Natural killer cell treated with Interleukin-12 subunit alpha and Interleukin-12 subunit beta and Interleukin-15 and Interleukin-18, amount 100 ng/mL, for 72 hours (primary cell): ENCODE data around the gene SPCS3. TPM values are rescaled to one million over a fixed set of nuclear protein-coding genes. Genes with fewer than 3 reads are reported as not detected.
"Not testable (repeated sequence)": the region's sequence is repeated elsewhere in the genome, so short reads cannot be mapped to it uniquely, and the experiment has no call there.

Source experiments
- ATAC-seq, 2 donors: fragments of 150-1000 bp; cut with Tn5 transposase in 1 of 2; sonication (Bioruptor Pico), chemical (Tn5 transposase) in 1 of 2; 2 replicates each; pipeline ENCODE4 v1.10.0; 2021
- DNase-seq: peaks from one replicate; pipeline ENCODE4 v3.0.0; 2022; ENCODE audit warnings: low spot score
- H3K27ac Mint-ChIP-seq, 2 donors: 1 replicate in 1 of 2; 2 replicates in 1 of 2; pipeline ENCODE4 v1.8.0; 2022; ENCODE audit warnings: mixed read lengths in 2 of 2, mild to moderate bottlenecking in 1 of 2, moderate library complexity in 1 of 2
- H3K27me3 Mint-ChIP-seq, 2 donors: 1 replicate in 1 of 2; 2 replicates in 1 of 2; pipeline ENCODE4 v1.8.0; 2022; ENCODE audit warnings: mixed read lengths in 2 of 2
- H3K36me3 Mint-ChIP-seq: one replicate; pipeline ENCODE4 v1.8.0; 2022; ENCODE audit warnings: mixed read lengths
- H3K4me1 Mint-ChIP-seq, 2 donors: 1 replicate in 1 of 2; 2 replicates in 1 of 2; pipeline ENCODE4 v1.8.0; 2022; ENCODE audit warnings: low read depth in 2 of 2, mixed read lengths in 2 of 2, mild to moderate bottlenecking in 1 of 2
- H3K4me3 Mint-ChIP-seq: one replicate; pipeline ENCODE4 v1.8.0; 2022; ENCODE audit warnings: mixed read lengths
- H3K9me3 Mint-ChIP-seq: 2 replicates; pipeline ENCODE4 v1.8.0; 2022; ENCODE audit warnings: mixed read lengths
- total RNA-seq, 2 donors: library from RNA; stranded (reverse); gene quantifications; one replicate each; pipeline ENCODE4 v1.2.3, GENCODE V29; 2022

Gene SPCS3
- total RNA-seq, 2 donors from 2014 or later = 218 to 239 TPM

- peaks cover 7% of the 10 kb centered on the region for H3K36me3 Mint-ChIP-seq
- no peak for DNase-seq
- H3K9me3 Mint-ChIP-seq = peaks cover 5% of the 10 kb centered on the region
- no peak overlapping the region for H3K4me3 Mint-ChIP-seq
- ATAC-seq = no peak
- no peaks in the 10 kb centered on the region for H3K27me3 Mint-ChIP-seq
- no peak overlapping the region for H3K27ac Mint-ChIP-seq
- peaks cover 5 to 8% of the 10 kb centered on the region in 2 donors for H3K4me1 Mint-ChIP-seq
These were observed 22.6 kb downstream of the SPCS3 start for GRCh38 chr4:176342384-176342783.

GRCh38 chr4:176343286-176343685 lies 23.5 kb downstream of the SPCS3 start:
- DNase-seq = no peak
- H3K27ac Mint-ChIP-seq = no peak overlapping the region
- peaks cover 7% of the 10 kb centered on the region for H3K36me3 Mint-ChIP-seq
- peaks cover 5 to 8% of the 10 kb centered on the region in 2 donors for H3K4me1 Mint-ChIP-seq
- no peaks in the 10 kb centered on the region for H3K27me3 Mint-ChIP-seq
- ATAC-seq = no peak
- peaks cover 5% of the 10 kb centered on the region for H3K9me3 Mint-ChIP-seq
- H3K4me3 Mint-ChIP-seq = no peak overlapping the region

GRCh38 chr4:176345346-176345745 lies 25.6 kb downstream of the SPCS3 start:
- not testable (repeated sequence) for ATAC-seq, H3K27ac Mint-ChIP-seq, H3K4me3 Mint-ChIP-seq, H3K27me3 Mint-ChIP-seq, H3K9me3 Mint-ChIP-seq, DNase-seq, H3K4me1 Mint-ChIP-seq
- peaks cover 12% of the 10 kb centered on the region for H3K36me3 Mint-ChIP-seq

- not testable (repeated sequence) for DNase-seq, H3K27me3 Mint-ChIP-seq, ATAC-seq, H3K27ac Mint-ChIP-seq, H3K4me3 Mint-ChIP-seq, H3K9me3 Mint-ChIP-seq, H3K4me1 Mint-ChIP-seq
- peaks cover 12% of the 10 kb centered on the region for H3K36me3 Mint-ChIP-seq
These were observed 27.1 kb downstream of the SPCS3 start for GRCh38 chr4:176346836-176347235.

GRCh38 chr4:176350671-176351070 lies 30.9 kb downstream of the SPCS3 start:
- Mint-ChIP-seq H3K27me3 (no peaks in the 10 kb centered on the region), H3K4me3 (no peak overlapping the region), H3K4me1 (no peaks in the 10 kb centered on the region), H3K36me3 (peaks cover 5% of the 10 kb centered on the region), H3K27ac (no peak overlapping the region), H3K9me3 (no peaks in the 10 kb centered on the region)
- DNase-seq (no peak), ATAC-seq (no peak)

GRCh38 chr4:176354884-176355283 lies 35.1 kb downstream of the SPCS3 start:
- Mint-ChIP-seq H3K27me3 (no peaks in the 10 kb centered on the region), H3K9me3 (no peaks in the 10 kb centered on the region), H3K27ac (no peak overlapping the region), H3K4me3 (no peak overlapping the region), H3K4me1 (no peaks in the 10 kb centered on the region), H3K36me3 (no peaks in the 10 kb centered on the region)
- DNase-seq (no peak), ATAC-seq (no peak)

GRCh38 chr4:176357359-176358082 lies 37.8 kb downstream of the SPCS3 start:
- H3K9me3 Mint-ChIP-seq = no peaks in the 10 kb centered on the region
- no peaks in the 10 kb centered on the region for H3K4me1 Mint-ChIP-seq
- H3K27ac Mint-ChIP-seq = no peak overlapping the region
- no peaks in the 10 kb centered on the region for H3K27me3 Mint-ChIP-seq
- H3K4me3 Mint-ChIP-seq = no peak overlapping the region
- no peak for ATAC-seq
- no peak for DNase-seq
- no peaks in the 10 kb centered on the region for H3K36me3 Mint-ChIP-seq

GRCh38 chr4:176358083-176358469 lies 38.3 kb downstream of the SPCS3 start:
- no peaks in the 10 kb centered on the region for H3K9me3 Mint-ChIP-seq
- ATAC-seq (no peak), DNase-seq (no peak)
- no peak overlapping the region for H3K27ac Mint-ChIP-seq
- no peak overlapping the region for H3K4me3 Mint-ChIP-seq
- no peaks in the 10 kb centered on the region for H3K4me1 Mint-ChIP-seq
- H3K27me3 Mint-ChIP-seq = no peaks in the 10 kb centered on the region
- no peaks in the 10 kb centered on the region for H3K36me3 Mint-ChIP-seq

- H3K27ac Mint-ChIP-seq = no peak overlapping the region
- H3K4me1 Mint-ChIP-seq = no peaks in the 10 kb centered on the region
- H3K4me3 Mint-ChIP-seq = no peak overlapping the region
- ATAC-seq (no peak), DNase-seq (no peak)
- H3K36me3 Mint-ChIP-seq = no peaks in the 10 kb centered on the region
- no peaks in the 10 kb centered on the region for H3K9me3 Mint-ChIP-seq
- no peaks in the 10 kb centered on the region for H3K27me3 Mint-ChIP-seq
These were observed 39.8 kb downstream of the SPCS3 start for GRCh38 chr4:176359590-176359989.

- no peaks in the 10 kb centered on the region for H3K27me3 Mint-ChIP-seq
- DNase-seq = no peak
- no peaks in the 10 kb centered on the region for H3K9me3 Mint-ChIP-seq
- no peaks in the 10 kb centered on the region for H3K36me3 Mint-ChIP-seq
- H3K4me1 Mint-ChIP-seq = no peaks in the 10 kb centered on the region
- no peak overlapping the region for H3K4me3 Mint-ChIP-seq
- no peak for ATAC-seq
- H3K27ac Mint-ChIP-seq = no peak overlapping the region
These were observed 40.7 kb downstream of the SPCS3 start for GRCh38 chr4:176360446-176360845.

- Mint-ChIP-seq H3K36me3 (peaks cover 7% of the 10 kb centered on the region), H3K27ac (no peak overlapping the region), H3K4me3 (no peak overlapping the region), H3K27me3 (peaks cover 3 to 6% of the 10 kb centered on the region in 2 donors), H3K4me1 (no peaks in the 10 kb centered on the region), H3K9me3 (peaks cover 8% of the 10 kb centered on the region)
- DNase-seq (no peak), ATAC-seq (no peak)
These were observed 43.3 kb downstream of the SPCS3 start for GRCh38 chr4:176363072-176363471.

GRCh38 chr4:176367771-176368465 lies 48.2 kb downstream of the SPCS3 start:
- DNase-seq (no peak), ATAC-seq (no peak)
- H3K27me3 Mint-ChIP-seq = peaks cover 3 to 6% of the 10 kb centered on the region in 2 donors
- no peak overlapping the region for H3K27ac Mint-ChIP-seq
- H3K4me3 Mint-ChIP-seq = no peak overlapping the region
- peaks cover 7% of the 10 kb centered on the region for H3K36me3 Mint-ChIP-seq
- H3K4me1 Mint-ChIP-seq = no peaks in the 10 kb centered on the region
- peaks cover 8% of the 10 kb centered on the region for H3K9me3 Mint-ChIP-seq

- no peaks in the 10 kb centered on the region for H3K9me3 Mint-ChIP-seq
- no peak overlapping the region for H3K27ac Mint-ChIP-seq
- no peaks in the 10 kb centered on the region for H3K36me3 Mint-ChIP-seq
- peaks cover 0 to 4% of the 10 kb centered on the region in 2 donors for H3K4me1 Mint-ChIP-seq
- DNase-seq = no peak
- no peak for ATAC-seq
- no peak overlapping the region for H3K4me3 Mint-ChIP-seq
- H3K27me3 Mint-ChIP-seq = peaks cover 0 to 7% of the 10 kb centered on the region in 2 donors
These were observed 56.4 kb downstream of the SPCS3 start for GRCh38 chr4:176376032-176376614.

GRCh38 chr4:176377780-176378179 lies 58.0 kb downstream of the SPCS3 start:
- ATAC-seq (no peak), DNase-seq (no peak)
- H3K4me1 Mint-ChIP-seq = peaks cover 0 to 4% of the 10 kb centered on the region in 2 donors
- no peaks in the 10 kb centered on the region for H3K36me3 Mint-ChIP-seq
- H3K27ac Mint-ChIP-seq = no peak overlapping the region
- peaks cover 0 to 7% of the 10 kb centered on the region in 2 donors for H3K27me3 Mint-ChIP-seq
- H3K9me3 Mint-ChIP-seq = no peaks in the 10 kb centered on the region
- H3K4me3 Mint-ChIP-seq = no peak overlapping the region
